ENCODE data around the gene PAK6. TPM values are rescaled to one million over a fixed set of nuclear protein-coding genes. Genes with fewer than 3 reads are reported as not detected.

Gene PAK6
- total and polyA plus RNA-seq, 11 donors, result 0.93 to 17.4 (median 7.6) TPM

DNA sequence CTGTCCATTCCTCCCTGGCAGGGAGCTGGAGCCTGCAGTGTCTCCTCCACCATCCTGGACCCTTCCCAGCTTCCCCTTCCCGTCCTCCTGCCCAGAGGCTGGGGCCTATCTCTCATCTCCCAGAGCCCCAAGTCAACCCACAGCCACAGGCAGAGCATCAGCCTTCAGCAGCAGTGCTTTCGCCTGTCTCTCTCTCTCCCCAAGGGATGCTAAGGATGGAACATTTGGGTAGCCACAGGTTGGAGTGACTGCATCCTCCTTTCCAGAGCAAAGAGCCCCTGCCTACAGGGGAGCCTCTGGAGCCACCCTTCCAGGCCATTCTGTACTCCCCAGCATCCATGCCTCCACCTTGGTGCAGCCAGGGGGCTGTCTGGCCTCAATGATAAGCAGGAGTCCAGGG, 64.7 kb downstream of the PAK6 start:
- no peak overlapping the region for H3K4me3 ChIP-seq
- 83 to 94% (median 90%) methylated on average over 2 of the region's 2 CpGs for WGBS, 4 donors
- H3K4me1 ChIP-seq, result peaks cover 0 to 27% (median 6%) of the 10 kb centered on the region in 12 donors
- ATAC-seq (no peak), DNase-seq (peak in 1 of 5 donors; percentile 14)
- no peaks in the 10 kb centered on the region for H3K27me3 ChIP-seq
- H3K36me3 ChIP-seq, result peaks cover 0 to 47% (median 0%) of the 10 kb centered on the region in 9 donors
- peaks cover 0 to 13% (median 0%) of the 10 kb centered on the region in 12 donors for H3K9me3 ChIP-seq
- TF ChIP-seq POLR2A (IDR thresholded peaks at IDR 0.05), result no peak
- TF ChIP-seq, protein P1, sequence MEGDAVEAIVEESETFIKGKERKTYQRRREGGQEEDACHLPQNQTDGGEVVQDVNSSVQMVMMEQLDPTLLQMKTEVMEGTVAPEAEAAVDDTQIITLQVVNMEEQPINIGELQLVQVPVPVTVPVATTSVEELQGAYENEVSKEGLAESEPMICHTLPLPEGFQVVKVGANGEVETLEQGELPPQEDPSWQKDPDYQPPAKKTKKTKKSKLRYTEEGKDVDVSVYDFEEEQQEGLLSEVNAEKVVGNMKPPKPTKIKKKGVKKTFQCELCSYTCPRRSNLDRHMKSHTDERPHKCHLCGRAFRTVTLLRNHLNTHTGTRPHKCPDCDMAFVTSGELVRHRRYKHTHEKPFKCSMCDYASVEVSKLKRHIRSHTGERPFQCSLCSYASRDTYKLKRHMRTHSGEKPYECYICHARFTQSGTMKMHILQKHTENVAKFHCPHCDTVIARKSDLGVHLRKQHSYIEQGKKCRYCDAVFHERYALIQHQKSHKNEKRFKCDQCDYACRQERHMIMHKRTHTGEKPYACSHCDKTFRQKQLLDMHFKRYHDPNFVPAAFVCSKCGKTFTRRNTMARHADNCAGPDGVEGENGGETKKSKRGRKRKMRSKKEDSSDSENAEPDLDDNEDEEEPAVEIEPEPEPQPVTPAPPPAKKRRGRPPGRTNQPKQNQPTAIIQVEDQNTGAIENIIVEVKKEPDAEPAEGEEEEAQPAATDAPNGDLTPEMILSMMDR (IDR thresholded peaks at IDR 0.05), result no peak
- intact Hi-C loops (cut with DNase I), result loop anchor here in 1 of 10 donors (2.0 kb wide), 1 partner anchor 19 kb away; no protein-coding TSS in a partner anchor
- H3K27ac ChIP-seq, result no peak overlapping the region

DNA sequence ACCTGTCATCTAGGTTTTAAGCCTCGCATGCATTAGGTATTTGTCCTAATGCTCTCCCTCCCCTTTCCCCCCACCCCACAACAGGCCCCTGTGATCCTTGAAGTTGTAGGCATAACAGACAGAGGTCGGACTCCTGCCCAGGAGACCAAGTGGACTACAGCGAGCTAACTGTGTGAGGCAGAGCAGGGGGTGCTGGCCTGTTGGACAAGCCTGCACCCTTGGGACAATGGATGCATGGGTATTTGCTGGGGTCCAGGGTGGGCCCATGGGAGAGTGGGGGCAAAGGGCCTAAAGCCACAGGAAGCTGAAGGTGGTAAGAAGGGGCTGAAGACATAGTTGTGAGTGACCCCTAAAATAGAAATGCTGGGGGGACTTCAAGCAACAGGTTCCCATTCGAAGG, 66.4 kb downstream of the PAK6 start:
- Histone ChIP-seq H3K4me1 (peaks cover 0 to 43% (median 6%) of the 10 kb centered on the region in 12 donors), H3K4me3 (no peak overlapping the region), H3K27me3 (no peaks in the 10 kb centered on the region), H3K27ac (no peak overlapping the region), H3K36me3 (peaks cover 0 to 35% (median 0%) of the 10 kb centered on the region in 9 donors), H3K9me3 (peaks cover 0 to 5% (median 0%) of the 10 kb centered on the region in 12 donors)
- TF ChIP-seq, protein P1 (IDR thresholded peaks at IDR 0.05), result no peak
- TF ChIP-seq POLR2A (IDR thresholded peaks at IDR 0.05), result no peak
- intact Hi-C loops (cut with DNase I), result no loop called here
- WGBS, 4 donors, result 82 to 98% (median 96%) methylated on average over 4 of the region's 4 CpGs
- no peak for ATAC-seq
- DNase-seq, result no peak

DNA sequence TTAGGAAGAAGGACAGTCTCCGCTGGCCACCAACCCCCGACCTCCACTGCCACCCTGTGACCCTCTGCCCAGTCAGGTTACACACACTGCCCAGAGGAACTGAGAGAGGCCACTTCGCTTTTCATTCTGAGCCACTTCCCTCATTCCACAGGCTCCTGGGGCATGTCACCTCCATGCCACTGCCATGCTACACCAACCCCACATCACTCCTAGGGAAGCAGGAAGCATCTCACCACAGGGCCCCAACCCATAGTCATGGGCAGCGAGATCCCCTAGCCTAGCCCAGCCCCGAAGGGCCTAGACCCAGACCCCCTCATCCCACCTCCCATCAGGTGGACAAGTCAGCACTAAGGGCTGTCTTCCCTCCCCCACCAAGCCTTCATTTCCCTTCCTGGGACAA, 67.5 kb downstream of the PAK6 start:
- peaks cover 0 to 25% (median 0%) of the 10 kb centered on the region in 9 donors for H3K36me3 ChIP-seq
- 87 to 95% (median 90%) methylated on average over 5 of the region's 5 CpGs for WGBS, 4 donors
- no peaks in the 10 kb centered on the region for H3K27me3 ChIP-seq
- H3K4me3 ChIP-seq, result peak overlapping the region in 8 of 12 donors; percentile 9 to 65 (median 36)
- H3K27ac ChIP-seq, result peak overlapping the region in 1 of 12 donors; percentile 95
- peaks cover 0 to 35% (median 1%) of the 10 kb centered on the region in 12 donors for H3K4me1 ChIP-seq
- intact Hi-C loops (cut with DNase I), result no loop called here
- no peak for TF ChIP-seq POLR2A (IDR thresholded peaks at IDR 0.05)
- TF ChIP-seq, protein P1 (IDR thresholded peaks at IDR 0.05), result no peak
- DNase-seq, result no peak
- peak in 2 of 4 donors; percentile 7 to 12 for ATAC-seq
- H3K9me3 ChIP-seq, result no peaks in the 10 kb centered on the region

DNA sequence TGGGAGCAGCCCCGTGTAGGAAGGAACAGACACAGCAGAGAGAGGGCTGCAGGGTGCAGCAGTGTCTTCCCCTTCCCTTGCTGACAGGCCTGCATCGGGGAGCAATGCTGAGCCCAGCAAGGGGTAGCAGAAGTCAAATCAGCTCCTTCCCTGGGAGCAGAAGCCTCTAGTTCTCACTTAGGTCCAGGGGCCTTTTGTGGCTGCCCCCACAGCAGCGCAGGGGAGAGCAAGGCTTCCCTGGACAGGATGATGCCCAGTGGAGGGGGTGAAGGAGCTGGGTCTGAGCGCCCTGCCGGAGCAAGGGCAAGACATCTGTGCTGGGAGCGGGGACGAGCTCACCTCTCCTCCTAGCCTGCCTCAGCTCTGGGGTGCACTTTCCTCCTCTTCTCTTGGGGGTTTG, 68.0 kb downstream of the PAK6 start:
- H3K4me3 ChIP-seq, result peak overlapping the region in 10 of 12 donors; percentile 9 to 65 (median 33)
- DNase-seq (no peak), ATAC-seq (no peak)
- H3K27me3 ChIP-seq, result no peaks in the 10 kb centered on the region
- intact Hi-C loops (cut with DNase I), result no loop called here
- TF ChIP-seq, protein P1 (IDR thresholded peaks at IDR 0.05), result no peak
- no peak for TF ChIP-seq POLR2A (IDR thresholded peaks at IDR 0.05)
- peaks cover 0 to 19% (median 0%) of the 10 kb centered on the region in 9 donors for H3K36me3 ChIP-seq
- H3K9me3 ChIP-seq, result no peaks in the 10 kb centered on the region
- peaks cover 0 to 30% (median 0%) of the 10 kb centered on the region in 12 donors for H3K4me1 ChIP-seq
- peak overlapping the region in 2 of 12 donors; percentile 69 to 95 for H3K27ac ChIP-seq
- 79 to 88% (median 82%) methylated on average over 5 to 7 of the region's 7 CpGs for WGBS, 4 donors

Measured in heart left ventricle (tissue), 16 donors.